ENCODE results near the gene ST8SIA1.

DNA sequence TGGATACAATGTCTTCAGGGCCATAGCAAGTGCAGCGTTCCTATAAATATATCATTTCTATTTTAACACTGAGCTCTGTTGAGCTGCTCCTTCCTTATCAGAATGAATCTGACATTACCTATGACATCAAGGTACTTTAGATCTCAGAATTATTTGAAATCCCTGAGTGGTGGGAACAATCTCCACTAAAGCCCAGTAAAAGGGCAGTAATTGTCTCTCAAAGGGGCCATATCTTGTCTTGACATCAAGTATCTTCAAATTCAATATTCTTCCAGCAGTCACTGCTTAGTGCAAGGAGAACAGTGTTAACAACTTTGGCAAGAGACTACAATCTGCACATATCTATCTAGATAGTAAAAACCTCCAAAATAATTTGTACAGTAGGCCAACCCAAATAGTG, 21.7 kb upstream of the ST8SIA1 start:
- TF ChIP-seq FOXA1 (IDR thresholded peaks at IDR 0.05), result no peak
- no peak for TF ChIP-seq LEF1 (IDR thresholded peaks at IDR 0.05; ENCODE audit: borderline replicate concordance)
- no peak for TF ChIP-seq ZNF384 (IDR thresholded peaks at IDR 0.05)
- TF ChIP-seq NFRKB (IDR thresholded peaks at IDR 0.05), result no peak
